OCI-M2 (cell line): Measurements from ENCODE around the gene PTPN23.

Source experiments
- DNase-seq: peaks from one replicate; lab custom pipeline; 2025; ENCODE audit not compliant: unreplicated experiment; lab: John Stamatoyannopoulos, UW

Gene PTPN23

GRCh38 chr3:47370887-47371697 is 9.7 kb upstream of the PTPN23 start:
- no peak for DNase-seq

- no peak for DNase-seq
These were observed 6.2 kb upstream of the PTPN23 start for GRCh38 chr3:47374587-47374986.

- no peak for DNase-seq
These were observed 4.4 kb upstream of the PTPN23 start for GRCh38 chr3:47376393-47376792.

GRCh38 chr3:47377186-47377585 is 3.6 kb upstream of the PTPN23 start:
- DNase-seq, result no peak

- no peak for DNase-seq
These were observed 2.0 kb upstream of the PTPN23 start for GRCh38 chr3:47378869-47379268.

GRCh38 chr3:47379411-47379899 is 1.4 kb upstream of the PTPN23 start:
- DNase-seq, result no peak

GRCh38 chr3:47380026-47380600 is 708 bp upstream of the PTPN23 start:
- no peak for DNase-seq

GRCh38 chr3:47381317-47382157 is 716 bp downstream of the PTPN23 start:
- no peak for DNase-seq

GRCh38 chr3:47384425-47384824 is 3.6 kb downstream of the PTPN23 start:
- no peak for DNase-seq

- no peak for DNase-seq
These were observed 4.2 kb downstream of the PTPN23 start for GRCh38 chr3:47385007-47385406.

- DNase-seq, result no peak
These were observed 5.0 kb downstream of the PTPN23 start for GRCh38 chr3:47385796-47386195.

- DNase-seq, result no peak
These were observed 12.1 kb downstream of the PTPN23 start for GRCh38 chr3:47392933-47393332.

GRCh38 chr3:47394140-47394870 is 13.5 kb downstream of the PTPN23 start:
- no peak for DNase-seq

GRCh38 chr3:47394881-47395280 is 14.1 kb downstream of the PTPN23 start:
- DNase-seq, result no peak

GRCh38 chr3:47398228-47398627 is 17.4 kb downstream of the PTPN23 start:
- no peak for DNase-seq

GRCh38 chr3:47399016-47399415 is 18.2 kb downstream of the PTPN23 start:
- no peak for DNase-seq

- no peak for DNase-seq
These were observed 18.9 kb downstream of the PTPN23 start for GRCh38 chr3:47399531-47400270.

- no peak for DNase-seq
These were observed 23.6 kb downstream of the PTPN23 start for GRCh38 chr3:47404431-47404876.

- no peak for DNase-seq
These were observed 24.4 kb downstream of the PTPN23 start for GRCh38 chr3:47404955-47405790.
